GM12878 (cell line): Measurements from ENCODE around the gene CCNG1. TPM values are rescaled to one million over a fixed set of nuclear protein-coding genes. Genes with fewer than 3 reads are reported as not detected.

ENCODE experiments used
- ATAC-seq: fragments of 200-7000 bp; cut with Tn5 transposase; 3 replicates; pipeline ENCODE4 v1.9.1; 2020; ENCODE audit warnings: mild to moderate bottlenecking, moderate library complexity
- BruUV-seq: library from RNA; stranded (reverse); fragments of 400-500 nt; replicated peaks from 2 replicates; lab custom pipeline; 2021; lab: Mats Ljungman, UMichigan
- CTCF ChIA-PET: fragments of 300-600 bp; sonication (Branson Sonifier 250); formaldehyde crosslinking; extraction: SDS; loops from one replicate; lab custom pipeline; 2021; ENCODE audit warnings: inconsistent platforms; lab: Yijun Ruan, JAX
- POLR2A ChIA-PET: fragments of 350-600 bp; formaldehyde crosslinking; extraction: SDS; loops from one replicate; lab custom pipeline; 2021; ENCODE audit warnings: inconsistent platforms; lab: Charles Lee
- RAD21 ChIA-PET: fragments of 300-600 bp; sonication (Branson Sonifier 250); formaldehyde crosslinking; loops from one replicate; lab custom pipeline; 2023; ENCODE audit warnings: antibody characterized with exemption; ENCODE audit not compliant: unreplicated experiment; lab: Charles Lee
- SMC1A ChIA-PET: fragments of 300-600 bp; sonication (Branson Sonifier 250); formaldehyde crosslinking; loops from one replicate; lab custom pipeline; 2023; ENCODE audit not compliant: unreplicated experiment, uncharacterized antibody; lab: Charles Lee
- DNase-seq: peaks from one replicate; pipeline ENCODE4 v3.0.0-alpha.2; 2011; ENCODE audit warnings: low read depth, low spot score
- FAIRE-seq: peaks from 3 replicates; lab custom pipeline; 2011; peaks lifted over from hg19 to GRCh38; lab: Jason Lieb, UNC
- H2AFZ ChIP-seq: 2 replicates; pipeline ENCODE4 v1.6.0; 2011; ENCODE audit warnings: low read depth, low read length, control low read depth; ENCODE audit not compliant: control insufficient read depth
- H3K27ac ChIP-seq: 2 replicates; pipeline ENCODE4 v1.5.1; 2011; ENCODE audit warnings: control low read depth; ENCODE audit not compliant: control insufficient read depth, insufficient read depth
- H3K27me3 ChIP-seq, 2 experiments: replicated peaks in 1 of 2; 2 replicates each; pipeline versions ENCODE4 v1.6.0 to v1.6.1; 2011; ENCODE audit warnings: low read length in 1 of 2; ENCODE audit not compliant: control insufficient read depth in 2 of 2, insufficient read depth in 2 of 2
- H3K36me3 ChIP-seq, 2 experiments: 2 replicates each; pipeline ENCODE4 v1.5.1; 2011; ENCODE audit warnings: low read length in 1 of 2; ENCODE audit not compliant: control insufficient read depth in 2 of 2, insufficient read depth in 2 of 2
- H3K4me1 ChIP-seq: 2 replicates; pipeline ENCODE4 v1.6.1; 2011; ENCODE audit warnings: mild to moderate bottlenecking, low read length, moderate library complexity, mixed read lengths; ENCODE audit not compliant: control insufficient read depth, insufficient read depth
- H3K4me2 ChIP-seq: 2 replicates; pipeline ENCODE4 v1.6.0; 2011; ENCODE audit warnings: control low read depth; ENCODE audit not compliant: control insufficient read depth, insufficient read depth
- H3K4me3 ChIP-seq: fragments of 200-600 bp; sonication (generic); 2 replicates; pipeline ENCODE4 v1.5.1; 2016
- H3K79me2 ChIP-seq: 2 replicates; pipeline ENCODE4 v1.6.0; 2011; ENCODE audit warnings: low read length; ENCODE audit not compliant: control insufficient read depth, insufficient read depth
- H3K9ac ChIP-seq: 2 replicates; pipeline ENCODE4 v1.8.0; 2011; ENCODE audit warnings: low read length, control low read depth, mixed read lengths; ENCODE audit not compliant: control insufficient read depth, insufficient read depth
- H3K9me3 ChIP-seq: replicated peaks from 3 replicates; pipeline ENCODE4 v1.5.1; 2011; ENCODE audit warnings: mild to moderate bottlenecking, low read length; ENCODE audit not compliant: control insufficient read depth, insufficient read depth
- H4K20me1 ChIP-seq: 2 replicates; pipeline ENCODE4 v1.6.0; 2011; ENCODE audit not compliant: control insufficient read depth, insufficient read depth
- BACH1 ChIP-seq: fragments of 450-650 bp; IDR thresholded peaks from 2 replicates; pipeline ENCODE4 v1.6.1; 2017; ENCODE audit warnings: mild to moderate bottlenecking, borderline replicate concordance
- CBFB ChIP-seq: IDR thresholded peaks from 2 replicates; pipeline ENCODE4 v1.6.1; 2016; ENCODE audit warnings: antibody characterized with exemption, low read depth
- CREM ChIP-seq: IDR thresholded peaks from 2 replicates; pipeline ENCODE4 v1.6.1; 2014; ENCODE audit warnings: antibody characterized with exemption, low read depth
- GABPA ChIP-seq: IDR thresholded peaks from 2 replicates; pipeline ENCODE4 v1.6.1; 2014; ENCODE audit warnings: antibody characterized with exemption, low read depth, mild to moderate bottlenecking, inconsistent platforms
- GATAD2B ChIP-seq: fragments of 450-650 bp; conservative IDR thresholded peaks from 2 replicates; pipeline ENCODE4 v1.6.1; 2017; ENCODE audit warnings: low read depth, mild to moderate bottlenecking, moderate library complexity
- HDGF ChIP-seq: fragments of 450-650 bp; IDR thresholded peaks from 2 replicates; pipeline ENCODE4 v1.6.1; 2016; ENCODE audit warnings: antibody characterized with exemption
- IKZF2 ChIP-seq, 2 experiments: fragments of 450-650 bp; IDR thresholded peaks; 2 replicates each; pipeline ENCODE4 v1.6.1; 2017; ENCODE audit warnings: mild to moderate bottlenecking in 2 of 2, moderate library complexity in 2 of 2
- KAT2A ChIP-seq: conservative IDR thresholded peaks from 2 replicates; pipeline ENCODE4 v1.6.1; 2011; ENCODE audit warnings: low read depth, low read length; ENCODE audit not compliant: control insufficient read depth
- KLF5 ChIP-seq: fragments of 450-650 bp; IDR thresholded peaks from 2 replicates; pipeline ENCODE4 v1.6.1; 2014; ENCODE audit warnings: mild to moderate bottlenecking; ENCODE audit not compliant: partially characterized antibody
- LARP7 ChIP-seq: fragments of 450-650 bp; IDR thresholded peaks from 2 replicates; pipeline ENCODE4 v1.6.1; 2017; ENCODE audit warnings: mild to moderate bottlenecking
- PAX8 ChIP-seq: fragments of 450-650 bp; IDR thresholded peaks from 2 replicates; pipeline ENCODE4 v1.6.1; 2017; ENCODE audit warnings: mild to moderate bottlenecking, moderate library complexity
- RBBP5 ChIP-seq: fragments of 200-600 bp; sonication (generic); conservative IDR thresholded peaks from 2 replicates; pipeline ENCODE4 v1.6.1; 2016
- RUNX3 ChIP-seq: IDR thresholded peaks from 2 replicates; pipeline ENCODE4 v1.6.1; 2012; ENCODE audit warnings: low read length, inconsistent platforms
- SREBF2 ChIP-seq: IDR thresholded peaks from 2 replicates; pipeline ENCODE4 v1.6.1; 2012; ENCODE audit warnings: mild to moderate bottlenecking, low read length
- TARDBP ChIP-seq: IDR thresholded peaks from 2 replicates; pipeline ENCODE4 v1.6.1; 2016; ENCODE audit warnings: borderline replicate concordance
- TCF12 ChIP-seq: IDR thresholded peaks from 2 replicates; pipeline ENCODE4 v1.6.1; 2011; ENCODE audit warnings: low read depth, mild to moderate bottlenecking, low read length
- WRNIP1 ChIP-seq: IDR thresholded peaks from 2 replicates; pipeline ENCODE4 v1.6.1; 2011; ENCODE audit warnings: low read depth, low read length, improper control_type of control experiment, borderline replicate concordance
- ZNF622 ChIP-seq: fragments of 450-650 bp; IDR thresholded peaks from 2 replicates; pipeline ENCODE4 v1.6.1; 2017; ENCODE audit warnings: mild to moderate bottlenecking, inconsistent platforms
- ZSCAN29 ChIP-seq: fragments of 450-650 bp; IDR thresholded peaks from 2 replicates; pipeline ENCODE4 v1.6.1; 2017; ENCODE audit warnings: mild to moderate bottlenecking, moderate library complexity
- WGBS: methylation state at CpG from one replicate; pipeline ENCODE4 v1.1.6; 2016; ENCODE audit warnings: low lambda C conversion rate; ENCODE audit not compliant: insufficient replicate concordance, insufficient coverage; ENCODE audit errors: missing lambda C conversion rate; 5-methylcytosine and 5-hydroxymethylcytosine counted together
- in situ Hi-C: fragments of 300-500 bp; cut with MboI; formaldehyde crosslinking; loops from 9 replicates; pipeline ENCODE4 v1.14.3; 2018; ENCODE audit warnings: mixed read lengths
- intact Hi-C: fragments of 100-400 bp; cut with micrococcal nuclease; formaldehyde crosslinking; loops from one replicate; pipeline ENCODE4 v1.14.2; 2022; ENCODE audit not compliant: unreplicated experiment
- polyA plus RNA-seq, 11 experiments: library from polyadenylated mRNA; depleted of rRNA in 4 of 11; unstranded in 6 of 11; stranded (reverse) in 5 of 11; fragments of >200 nt; fragmentation: Nextera tagmentation in 4 of 11; fragmentation: Illumina TruSeq in 1 of 11; extraction: Ambion mirVana in 4 of 11; extraction: Trizol in 1 of 11; gene quantifications; 1 replicate in 1 of 11; 2 replicates in 10 of 11; pipeline versions ENCODE4 v1.2.1 to v1.2.3, GENCODE V29; 2011 to 2016; ENCODE audit warnings: inconsistent platforms in 2 of 11, missing spikeins in 2 of 11, low read depth in 1 of 11
- total RNA-seq, 4 experiments: library from RNA; depleted of rRNA in 3 of 4; stranded (reverse); fragments of >200 nt in 3 of 4; fragmentation: Illumina TruSeq in 1 of 4; extraction: Trizol in 1 of 4; gene quantifications; 2 replicates each; pipeline versions ENCODE4 v1.2.1 to v1.2.3, GENCODE V29; 2013 to 2021
- TF ChIP-seq, protein P1 (sequence below): fragments of 450-650 bp; IDR thresholded peaks from 2 replicates; pipeline ENCODE4 v1.6.1; 2016; ENCODE audit warnings: mild to moderate bottlenecking
- TF ChIP-seq, protein P2 (sequence below): fragments of 450-650 bp; IDR thresholded peaks from 2 replicates; pipeline ENCODE4 v1.6.1; 2017; ENCODE audit warnings: antibody characterized with exemption, mild to moderate bottlenecking, moderate library complexity
- TF ChIP-seq, protein P3 (sequence below): fragments of 450-650 bp; IDR thresholded peaks from 2 replicates; pipeline ENCODE4 v1.6.1; 2016; ENCODE audit warnings: mild to moderate bottlenecking

CCNG1 gene
- total and polyA plus RNA-seq, 10 of the 15 experiments (the other 5 are each of a cell fraction or from before 2014, with no cell fraction given), result 90.1 to 274 (median 200) TPM

DNA sequence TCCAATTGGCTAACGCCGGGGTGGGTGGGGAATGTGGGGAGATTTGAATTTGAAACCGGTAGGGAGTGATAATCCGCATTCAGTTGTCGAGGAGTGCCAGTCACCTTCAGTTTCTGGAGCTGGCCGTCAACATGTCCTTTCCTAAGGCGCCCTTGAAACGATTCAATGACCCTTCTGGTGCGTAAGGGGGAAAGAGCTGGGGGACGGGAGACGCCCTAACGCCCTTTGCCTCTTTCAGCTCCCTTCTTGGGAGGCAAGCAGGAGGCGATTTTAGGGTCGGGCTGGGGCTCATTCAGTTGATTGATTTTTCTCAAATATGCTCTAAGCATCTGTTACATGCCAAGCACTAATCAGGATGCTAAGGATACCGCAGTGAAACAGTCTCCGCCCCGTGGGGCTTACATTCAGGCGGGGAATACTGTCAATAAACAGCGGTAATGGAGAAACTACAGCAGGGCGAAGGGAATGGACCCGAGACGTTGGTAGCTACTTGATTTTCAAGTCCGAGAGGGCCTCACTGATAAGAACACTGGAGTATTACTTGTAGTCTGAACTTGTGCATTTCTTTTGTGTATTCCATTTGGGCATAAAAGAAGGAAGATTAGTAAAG, 23.3 kb downstream of the CCNG1 start, which contains the start of gene HMMR:
TSS of gene HMMR (plus strand) at position 71 of the 610 bp plus-strand sequence. CDS start at position 132, 61 bp downstream.
- POLR2A ChIA-PET, result interaction anchor here (0.7 to 9.1 kb wide), 9 partner anchors 9 to 47 kb away, joined by 3 to 181 read pairs (median 9); partner anchors contain the start of genes CCNG1 and MAT2B
- ATAC-seq, result peak; percentile 3
- no peak for TF ChIP-seq CREM
- no peak; the same call in 1 of the 2 replicates for TF ChIP-seq CBFB
- TF ChIP-seq IKZF2 (IDR thresholded peaks at IDR 0.05), result no peak
- peak; percentile 40; the same call in 1 of the 2 replicates for TF ChIP-seq LARP7
- no peak for TF ChIP-seq TCF12
- TF ChIP-seq HDGF, result no peak
- no peak for TF ChIP-seq KLF5
- TF ChIP-seq KAT2A, result no peak
- TF ChIP-seq GABPA, result no peak
- no peak for TF ChIP-seq PAX8
- TF ChIP-seq, protein P1, sequence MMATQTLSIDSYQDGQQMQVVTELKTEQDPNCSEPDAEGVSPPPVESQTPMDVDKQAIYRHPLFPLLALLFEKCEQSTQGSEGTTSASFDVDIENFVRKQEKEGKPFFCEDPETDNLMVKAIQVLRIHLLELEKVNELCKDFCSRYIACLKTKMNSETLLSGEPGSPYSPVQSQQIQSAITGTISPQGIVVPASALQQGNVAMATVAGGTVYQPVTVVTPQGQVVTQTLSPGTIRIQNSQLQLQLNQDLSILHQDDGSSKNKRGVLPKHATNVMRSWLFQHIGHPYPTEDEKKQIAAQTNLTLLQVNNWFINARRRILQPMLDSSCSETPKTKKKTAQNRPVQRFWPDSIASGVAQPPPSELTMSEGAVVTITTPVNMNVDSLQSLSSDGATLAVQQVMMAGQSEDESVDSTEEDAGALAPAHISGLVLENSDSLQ, result no peak
- TF ChIP-seq ZSCAN29, result peak; percentile 84
- TF ChIP-seq WRNIP1, result no peak
- TF ChIP-seq ZNF622, result no peak
- TF ChIP-seq BACH1, result no peak
- TF ChIP-seq RBBP5, result no peak
- no peak for TF ChIP-seq TARDBP
- TF ChIP-seq, protein P2, sequence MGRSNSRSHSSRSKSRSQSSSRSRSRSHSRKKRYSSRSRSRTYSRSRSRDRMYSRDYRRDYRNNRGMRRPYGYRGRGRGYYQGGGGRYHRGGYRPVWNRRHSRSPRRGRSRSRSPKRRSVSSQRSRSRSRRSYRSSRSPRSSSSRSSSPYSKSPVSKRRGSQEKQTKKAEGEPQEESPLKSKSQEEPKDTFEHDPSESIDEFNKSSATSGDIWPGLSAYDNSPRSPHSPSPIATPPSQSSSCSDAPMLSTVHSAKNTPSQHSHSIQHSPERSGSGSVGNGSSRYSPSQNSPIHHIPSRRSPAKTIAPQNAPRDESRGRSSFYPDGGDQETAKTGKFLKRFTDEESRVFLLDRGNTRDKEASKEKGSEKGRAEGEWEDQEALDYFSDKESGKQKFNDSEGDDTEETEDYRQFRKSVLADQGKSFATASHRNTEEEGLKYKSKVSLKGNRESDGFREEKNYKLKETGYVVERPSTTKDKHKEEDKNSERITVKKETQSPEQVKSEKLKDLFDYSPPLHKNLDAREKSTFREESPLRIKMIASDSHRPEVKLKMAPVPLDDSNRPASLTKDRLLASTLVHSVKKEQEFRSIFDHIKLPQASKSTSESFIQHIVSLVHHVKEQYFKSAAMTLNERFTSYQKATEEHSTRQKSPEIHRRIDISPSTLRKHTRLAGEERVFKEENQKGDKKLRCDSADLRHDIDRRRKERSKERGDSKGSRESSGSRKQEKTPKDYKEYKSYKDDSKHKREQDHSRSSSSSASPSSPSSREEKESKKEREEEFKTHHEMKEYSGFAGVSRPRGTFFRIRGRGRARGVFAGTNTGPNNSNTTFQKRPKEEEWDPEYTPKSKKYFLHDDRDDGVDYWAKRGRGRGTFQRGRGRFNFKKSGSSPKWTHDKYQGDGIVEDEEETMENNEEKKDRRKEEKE, result no peak
- no peak for TF ChIP-seq GATAD2B
- TF ChIP-seq, protein P3, sequence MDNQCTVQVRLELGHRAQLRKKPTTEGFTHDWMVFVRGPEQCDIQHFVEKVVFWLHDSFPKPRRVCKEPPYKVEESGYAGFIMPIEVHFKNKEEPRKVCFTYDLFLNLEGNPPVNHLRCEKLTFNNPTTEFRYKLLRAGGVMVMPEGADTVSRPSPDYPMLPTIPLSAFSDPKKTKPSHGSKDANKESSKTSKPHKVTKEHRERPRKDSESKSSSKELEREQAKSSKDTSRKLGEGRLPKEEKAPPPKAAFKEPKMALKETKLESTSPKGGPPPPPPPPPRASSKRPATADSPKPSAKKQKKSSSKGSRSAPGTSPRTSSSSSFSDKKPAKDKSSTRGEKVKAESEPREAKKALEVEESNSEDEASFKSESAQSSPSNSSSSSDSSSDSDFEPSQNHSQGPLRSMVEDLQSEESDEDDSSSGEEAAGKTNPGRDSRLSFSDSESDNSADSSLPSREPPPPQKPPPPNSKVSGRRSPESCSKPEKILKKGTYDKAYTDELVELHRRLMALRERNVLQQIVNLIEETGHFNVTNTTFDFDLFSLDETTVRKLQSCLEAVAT, result no peak
- 0 out of 2 replicates have a peak, but pooled peaks have one; percentile 0 for TF ChIP-seq RUNX3
- TF ChIP-seq SREBF2, result 0 out of 2 replicates have a peak, but pooled peaks have one; percentile 11

More for the DNA sequence above, 23.3 kb downstream of the CCNG1 start, which contains the start of gene HMMR:
- Histone ChIP-seq H2AFZ (peak within 1 kb of the TSS; percentile 99), H3K9ac (peak within 1 kb of the TSS; percentile 96), H3K4me1 (no peaks in the 10 kb centered on the region; the same call in 1 of the 2 replicates), H3K4me3 (peak within 1 kb of the TSS; percentile 91), H3K27ac (peak within 1 kb of the TSS; percentile 99), H3K27me3 (no peaks in the 10 kb centered on the region), H4K20me1 (no peaks in the 10 kb centered on the region), H3K79me2 (peaks cover 76% of the 10 kb centered on the region), H3K4me2 (peak within 1 kb of the TSS; percentile 68), H3K36me3 (no peaks in the 10 kb centered on the region; a peak in 1 of 4 replicates), H3K9me3 (no peaks in the 10 kb centered on the region)
- no peak for DNase-seq
- FAIRE-seq, result no peak
- TSS peak; percentile 96 for BruUV-seq
- intact Hi-C loops, result loop anchor here (1.0 kb wide), 2 partner anchors 23 to 45 kb away; partner anchors contain the start of genes CCNG1 and MAT2B
- ChIA-PET RAD21 (interaction anchor here (0.9 to 6.2 kb wide), 5 partner anchors 21 to 75 kb away, joined by 3 to 78 read pairs (median 3); partner anchors contain the start of genes CCNG1 and MAT2B), CTCF (interaction anchor here (0.6 to 6.6 kb wide), 6 partner anchors 13 to 52 kb away, joined by 3 to 74 read pairs (median 8); partner anchors contain the start of gene CCNG1), SMC1A (interaction anchor here (0.9 to 9.3 kb wide), 11 partner anchors 11 to 46 kb away, joined by 3 to 142 read pairs (median 3); partner anchors contain the start of genes CCNG1 and MAT2B)
- under 1% methylated on average over 23 of the region's 23 CpGs for whole genome bisulfite sequencing
- in situ Hi-C loops, result no loop called here
